ENCODE results near the gene IRAK3. TPM values are rescaled to one million over a fixed set of nuclear protein-coding genes. Genes with fewer than 3 reads are reported as not detected.

Gene IRAK3
- total RNA-seq, 1 experiment from 2014 or later: 0.12 TPM

- ChIA-PET RAD21 (ENCODE audit: low non-redundant PET in 1 of 2, low total read pairs in 2 of 2, uncharacterized antibody in 2 of 2, unreplicated experiment in 2 of 2) (no interaction called here), CTCF (interaction anchor here (0.9 kb wide), 1 partner anchor 32 kb away, joined by 3 read pairs; no protein-coding TSS in a partner anchor), POLR2A (no interaction called here)
- no peaks in the 10 kb centered on the region for H3K36me3 ChIP-seq (ENCODE audit: control insufficient read depth in 1 of 2, insufficient read depth in 2 of 2, low read length in 2 of 2)
- peaks cover 6 to 17% of the 10 kb centered on the region in 2 experiments; a peak in 3 of 4 replicates for H3K4me1 ChIP-seq (ENCODE audit: control insufficient read depth in 1 of 2, insufficient read depth in 2 of 2, low read length in 2 of 2)
- intact Hi-C loops (cut with micrococcal nuclease): no loop called here
- H3K4me2 ChIP-seq (ENCODE audit: low read length): no peak overlapping the region
- no peaks in the 10 kb centered on the region for H3K9me2 ChIP-seq (ENCODE audit: insufficient read depth)
- ATAC-seq (no peak), DNase-seq (ENCODE audit: low read depth, low spot score) (no peak)
- no peaks in the 10 kb centered on the region for H3K9me3 ChIP-seq (ENCODE audit: control insufficient read depth in 1 of 2, insufficient read depth in 1 of 2, low read depth in 1 of 2, low read length in 2 of 2)
- no peak overlapping the region for H3K27ac ChIP-seq (ENCODE audit: low read depth, low read length)
- no peak overlapping the region for H3K4me3 ChIP-seq (replicated peaks in 1 of 2; ENCODE audit: low read depth in 1 of 2, low read length in 2 of 2)
- no peak overlapping the region for H2AFZ ChIP-seq (ENCODE audit: low read depth, low read length, poor library complexity, severe bottlenecking)
- no peaks in the 10 kb centered on the region; the same call in 1 of the 2 replicates for H3K27me3 ChIP-seq (ENCODE audit: insufficient read depth, low read length)
- TF ChIP-seq JUND (IDR thresholded peaks at IDR 0.05) (no peak), MAX (IDR thresholded peaks at IDR 0.05) (no peak), ELF1 (IDR thresholded peaks at IDR 0.05; ENCODE audit: borderline replicate concordance, low read depth) (no peak), CBX3 (IDR thresholded peaks at IDR 0.05; ENCODE audit: low read depth) (no peak), YY1 (IDR thresholded peaks at IDR 0.05; ENCODE audit: extremely low read depth, insufficient replicate concordance, low read depth, low read length) (no peak)
- H4K20me1 ChIP-seq (ENCODE audit: insufficient read depth): no peaks in the 10 kb centered on the region
- no peaks in the 10 kb centered on the region for H3K79me2 ChIP-seq (ENCODE audit: insufficient read depth, low read length)
- H3K9ac ChIP-seq (ENCODE audit: low read length): no peak overlapping the region
- BruUV-seq (replicated peaks): no TSS peak
These were observed 48.6 kb downstream of the IRAK3 start for GRCh38 chr12:66237505-66238175.

DNA sequence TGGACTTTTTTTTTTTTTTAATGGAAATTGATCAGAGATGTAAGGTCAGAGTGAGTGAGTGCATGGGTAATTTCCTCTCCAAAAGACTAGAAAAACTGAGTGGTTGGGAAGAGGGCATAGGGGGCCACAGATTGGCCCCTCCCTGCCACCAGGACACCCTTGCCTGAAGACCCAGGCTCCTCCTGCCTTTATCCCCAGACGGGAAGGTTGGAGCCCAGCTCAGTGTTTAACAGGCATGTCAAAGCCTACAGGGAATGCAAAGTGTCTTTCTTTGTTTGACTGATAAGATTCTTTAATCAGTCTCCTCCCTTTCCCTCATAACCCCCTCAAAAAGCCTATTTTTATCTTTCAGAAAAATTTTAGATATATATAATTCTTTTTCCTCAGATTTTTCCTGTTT lies 50.3 kb downstream of the IRAK3 start:
- no TSS peak for BruUV-seq (replicated peaks)
- H3K36me3 ChIP-seq (ENCODE audit: control insufficient read depth in 1 of 2, insufficient read depth in 2 of 2, low read length in 2 of 2): no peaks in the 10 kb centered on the region
- H3K9me2 ChIP-seq (ENCODE audit: insufficient read depth): no peaks in the 10 kb centered on the region
- POLR2A ChIA-PET: interaction anchor here (1.0 to 1.5 kb wide), 2 partner anchors 63 to 70 kb away, joined by 3 to 4 read pairs; partner anchors contain the start of genes HELB and TMBIM4
- DNase-seq (ENCODE audit: low read depth, low spot score) (no peak), ATAC-seq (no peak)
- H3K4me3 ChIP-seq (replicated peaks in 1 of 2; ENCODE audit: low read depth in 1 of 2, low read length in 2 of 2): no peak overlapping the region
- no peak overlapping the region for H3K4me2 ChIP-seq (ENCODE audit: low read length)
- peaks cover 6 to 11% of the 10 kb centered on the region in 2 experiments; a peak in 3 of 4 replicates for H3K4me1 ChIP-seq (ENCODE audit: control insufficient read depth in 1 of 2, insufficient read depth in 2 of 2, low read length in 2 of 2)
- H3K79me2 ChIP-seq (ENCODE audit: insufficient read depth, low read length): no peaks in the 10 kb centered on the region
- no peaks in the 10 kb centered on the region for H3K9me3 ChIP-seq (ENCODE audit: control insufficient read depth in 1 of 2, insufficient read depth in 1 of 2, low read depth in 1 of 2, low read length in 2 of 2)
- intact Hi-C loops (cut with micrococcal nuclease): no loop called here
- no peaks in the 10 kb centered on the region for H4K20me1 ChIP-seq (ENCODE audit: insufficient read depth)
- H3K9ac ChIP-seq (ENCODE audit: low read length): no peak overlapping the region
- CTCF ChIA-PET: no interaction called here
- H2AFZ ChIP-seq (ENCODE audit: low read depth, low read length, poor library complexity, severe bottlenecking): no peak overlapping the region
- H3K27me3 ChIP-seq (ENCODE audit: insufficient read depth, low read length): peaks cover 3% of the 10 kb centered on the region; the same call in 1 of the 2 replicates
- RAD21 ChIA-PET (ENCODE audit: low non-redundant PET in 1 of 2, low total read pairs in 2 of 2, uncharacterized antibody in 2 of 2, unreplicated experiment in 2 of 2): no interaction called here
- H3K27ac ChIP-seq (ENCODE audit: low read depth, low read length): no peak overlapping the region
- TF ChIP-seq ZBTB33 (IDR thresholded peaks at IDR 0.05; ENCODE audit: extremely low read depth, insufficient replicate concordance, low read length) (no peak), CTCF (IDR thresholded peaks at IDR 0.05 in 2 of 3, conservative IDR thresholded peaks at IDR 0.05 in 1 of 3; ENCODE audit: borderline replicate concordance in 1 of 3, insufficient read depth in 1 of 3, low read depth in 2 of 3, low read length in 2 of 3) (no peak), RAD21 (IDR thresholded peaks at IDR 0.05; ENCODE audit: low read depth) (no peak), FOSL1 (IDR thresholded peaks at IDR 0.05; ENCODE audit: low read depth) (no peak), SRF (IDR thresholded peaks at IDR 0.05; ENCODE audit: low read depth) (no peak), POLR2A (IDR thresholded peaks at IDR 0.05; ENCODE audit: borderline replicate concordance, extremely low read depth, insufficient read depth, insufficient read length) (no peak), TCF7L2 (IDR thresholded peaks at IDR 0.05; ENCODE audit: borderline replicate concordance, extremely low read depth, insufficient read depth, insufficient read length) (no peak), EZH2 (IDR thresholded peaks at IDR 0.05) (no peak), MAX (IDR thresholded peaks at IDR 0.05) (no peak), EZH2phosphoT487 (IDR thresholded peaks at IDR 0.05; ENCODE audit: borderline replicate concordance) (no peak), ZNF274 (IDR thresholded peaks at IDR 0.05; ENCODE audit: low read depth, low read length) (no peak)
